ENCODE measurements around the gene DQX1. TPM values are rescaled to one million over a fixed set of nuclear protein-coding genes. Genes with fewer than 3 reads are reported as not detected.

The DQX1 gene
- total and polyA plus RNA-seq, 2 of the 8 experiments (the other 6 are each of a cell fraction or from before 2014, with no cell fraction given): 0.76 to 1.1 TPM

DNA sequence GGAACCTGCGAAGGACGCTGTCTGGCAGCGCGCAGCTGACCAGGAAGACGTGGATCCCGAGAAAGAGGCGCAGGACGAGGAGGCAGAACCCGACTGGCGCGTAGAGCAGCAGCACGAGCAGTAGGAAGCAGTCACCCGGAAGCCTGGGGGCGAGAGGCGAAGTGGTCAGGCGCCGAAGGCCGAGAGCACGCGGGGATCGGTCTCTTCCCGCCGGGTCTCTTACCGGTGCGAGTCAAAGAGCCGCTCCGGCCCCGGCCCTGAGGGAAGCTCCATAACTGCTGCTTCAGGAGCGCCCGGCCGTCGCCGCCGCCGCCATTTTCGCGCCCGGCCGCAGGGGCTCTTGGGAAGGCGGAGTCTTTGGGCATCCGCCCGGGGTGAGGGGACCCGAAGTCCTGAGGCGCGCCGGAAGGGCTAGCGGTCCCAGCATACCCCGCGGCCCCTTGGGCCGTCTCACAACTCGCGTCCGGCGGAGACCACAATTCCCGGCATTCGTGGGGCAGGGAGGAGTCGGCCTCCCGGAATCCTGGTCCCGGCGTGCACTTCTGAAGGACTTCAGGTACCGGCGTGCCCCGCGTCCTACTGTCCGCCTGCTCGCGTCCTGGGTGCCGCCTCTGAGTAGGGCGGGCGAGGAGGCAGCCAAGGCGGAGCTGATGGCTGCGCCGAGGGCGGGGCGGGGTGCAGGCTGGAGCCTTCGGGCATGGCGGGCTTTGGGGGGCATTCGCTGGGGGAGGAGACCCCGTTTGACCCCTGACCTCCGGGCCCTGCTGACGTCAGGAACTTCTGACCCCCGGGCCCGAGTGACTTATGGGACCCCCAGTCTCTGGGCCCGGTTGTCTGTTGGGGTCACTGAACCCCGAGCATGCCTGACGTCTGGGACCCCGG, 3.6 kb upstream of the DQX1 start, which contains the start of the genes AUP1 and HTRA2 (continued):
- peak; percentile 88 for TF ChIP-seq KDM4A (IDR thresholded peaks at IDR 0.05; ENCODE audit: low read depth, low read length, severe bottlenecking)
- TF ChIP-seq RFX5 (IDR thresholded peaks at IDR 0.05; ENCODE audit: borderline replicate concordance, low read depth, low read length): no peak
- TF ChIP-seq SAP30 (IDR thresholded peaks at IDR 0.05; ENCODE audit: insufficient read depth, insufficient replicate concordance, low read length): peak; percentile 88
